H9 (cell line): ENCODE results near the gene HAT1. TPM values are rescaled to one million over a fixed set of nuclear protein-coding genes. Genes with fewer than 3 reads are reported as not detected.

ENCODE experiments used
- DNase-seq: peaks from one replicate; pipeline ENCODE4 v3.0.0-alpha.2; 2017
- H2AFZ ChIP-seq: one replicate; pipeline ENCODE4 v1.6.1; 2013; ENCODE audit warnings: mild to moderate bottlenecking, low read length, control low read depth, moderate library complexity
- H2AK5ac ChIP-seq: 2 replicates; pipeline ENCODE4 v1.6.1; 2013; ENCODE audit warnings: low read length, control low read depth, mixed read lengths; ENCODE audit not compliant: insufficient read length
- H2BK120ac ChIP-seq: one replicate; pipeline ENCODE4 v1.6.1; 2013; ENCODE audit warnings: low read depth, mild to moderate bottlenecking, low read length, control low read depth, inconsistent platforms; ENCODE audit not compliant: poor library complexity, severe bottlenecking
- H2BK12ac ChIP-seq: 2 replicates; pipeline ENCODE4 v1.6.1; 2013; ENCODE audit warnings: low read length, control low read depth, mixed read lengths, low read depth; ENCODE audit not compliant: insufficient read length
- H2BK15ac ChIP-seq: 2 replicates; pipeline ENCODE4 v1.6.1; 2013; ENCODE audit warnings: low read depth, low read length, control low read depth
- H2BK20ac ChIP-seq: one replicate; pipeline ENCODE4 v1.6.1; 2013; ENCODE audit warnings: low read depth, mild to moderate bottlenecking, low read length, control low read depth, inconsistent platforms; ENCODE audit not compliant: poor library complexity, severe bottlenecking
- H2BK5ac ChIP-seq: 2 replicates; pipeline ENCODE4 v1.6.1; 2013; ENCODE audit warnings: low read length, control low read depth, mixed read lengths; ENCODE audit not compliant: insufficient read length
- H3K14ac ChIP-seq: 2 replicates; pipeline ENCODE4 v1.6.1; 2013; ENCODE audit warnings: low read length, control low read depth; ENCODE audit not compliant: insufficient read depth
- H3K18ac ChIP-seq: 2 replicates; pipeline ENCODE4 v1.6.1; 2013; ENCODE audit warnings: low read depth, mild to moderate bottlenecking, mixed read lengths, low read length, control low read depth; ENCODE audit not compliant: insufficient read length
- H3K23ac ChIP-seq: 2 replicates; pipeline ENCODE4 v1.6.1; 2013; ENCODE audit warnings: low read length, control low read depth, mixed read lengths, low read depth; ENCODE audit not compliant: insufficient read length
- H3K23me2 ChIP-seq: 2 replicates; pipeline ENCODE4 v1.6.1; 2013; ENCODE audit warnings: low read depth, mild to moderate bottlenecking, mixed read lengths, low read length, control low read depth; ENCODE audit not compliant: insufficient read length, poor library complexity, severe bottlenecking
- H3K27ac ChIP-seq: 2 replicates; pipeline ENCODE4 v1.5.1; 2013; ENCODE audit warnings: low read length, control low read depth, mixed read lengths, low read depth; ENCODE audit not compliant: insufficient read length
- H3K27me3 ChIP-seq: 2 replicates; pipeline ENCODE4 v1.6.1; 2013; ENCODE audit warnings: low read length, control low read depth, inconsistent platforms; ENCODE audit not compliant: insufficient read depth
- H3K4ac ChIP-seq: 2 replicates; pipeline ENCODE4 v1.6.1; 2013; ENCODE audit warnings: low read depth, mild to moderate bottlenecking, control low read depth, inconsistent platforms, low read length, moderate library complexity
- H3K4me1 ChIP-seq: 2 replicates; pipeline ENCODE4 v1.6.1; 2013; ENCODE audit warnings: low read length, control low read depth, inconsistent platforms; ENCODE audit not compliant: insufficient read depth
- H3K4me2 ChIP-seq: 2 replicates; pipeline ENCODE4 v1.6.1; 2013; ENCODE audit warnings: low read length, control low read depth, mixed read lengths; ENCODE audit not compliant: insufficient read length, insufficient read depth
- H3K56ac ChIP-seq: 2 replicates; pipeline ENCODE4 v1.6.1; 2013; ENCODE audit warnings: low read depth, mild to moderate bottlenecking, mixed read lengths, low read length, control low read depth; ENCODE audit not compliant: insufficient read length
- H3K79me1 ChIP-seq: 2 replicates; pipeline ENCODE4 v1.6.1; 2013; ENCODE audit warnings: low read depth, mild to moderate bottlenecking, moderate library complexity, low read length, control low read depth, inconsistent platforms; ENCODE audit not compliant: insufficient read depth, poor library complexity, severe bottlenecking
- H3K79me2 ChIP-seq: 2 replicates; pipeline ENCODE4 v1.6.1; 2013; ENCODE audit warnings: low read length, control low read depth, inconsistent platforms; ENCODE audit not compliant: insufficient read depth
- H3K9ac ChIP-seq: 2 replicates; pipeline ENCODE4 v1.6.1; 2013; ENCODE audit warnings: low read length, control low read depth, mixed read lengths; ENCODE audit not compliant: insufficient read length; ENCODE audit errors: extremely low read depth
- H3K9me3 ChIP-seq: one replicate; pipeline ENCODE4 v1.6.1; 2013; ENCODE audit warnings: low read depth, low read length, inconsistent platforms; ENCODE audit not compliant: control insufficient read depth
- H3T11ph ChIP-seq: one replicate; pipeline ENCODE4 v1.6.1; 2013; ENCODE audit warnings: mild to moderate bottlenecking, low read length, control low read depth, inconsistent platforms
- H4K20me1 ChIP-seq: one replicate; pipeline ENCODE4 v1.6.1; 2013; ENCODE audit not compliant: control insufficient read depth, insufficient read length, insufficient read depth
- H4K5ac ChIP-seq: 2 replicates; pipeline ENCODE4 v1.6.1; 2013; ENCODE audit warnings: low read depth, mild to moderate bottlenecking, mixed read lengths, low read length, control low read depth; ENCODE audit not compliant: insufficient read length
- H4K8ac ChIP-seq: replicated peaks from 2 replicates; pipeline ENCODE4 v1.6.1; 2013; ENCODE audit warnings: low read length, control low read depth, mixed read lengths, low read depth; ENCODE audit not compliant: insufficient read length
- H4K91ac ChIP-seq: 2 replicates; pipeline ENCODE4 v1.6.1; 2013; ENCODE audit warnings: low read depth, mild to moderate bottlenecking, moderate library complexity, mixed read lengths, low read length, control low read depth; ENCODE audit not compliant: insufficient read length
- H3K27ac Mint-ChIP-seq, 3 experiments: 2 replicates in 2 of 3; 3 replicates in 1 of 3; pipeline ENCODE4 v1.8.0; 2020 to 2021; ENCODE audit warnings: mixed read lengths in 3 of 3, mild to moderate bottlenecking in 1 of 3, moderate library complexity in 1 of 3
- H3K27me3 Mint-ChIP-seq: 2 replicates; pipeline ENCODE4 v1.8.0; 2021; ENCODE audit warnings: low read depth, mild to moderate bottlenecking, moderate library complexity, mixed read lengths
- H3K36me3 Mint-ChIP-seq, 3 experiments: 2 replicates in 2 of 3; 3 replicates in 1 of 3; pipeline ENCODE4 v1.8.0; 2020 to 2021; ENCODE audit warnings: low read depth in 3 of 3, mixed read lengths in 3 of 3; ENCODE audit not compliant: insufficient read depth in 1 of 3
- H3K4me1 Mint-ChIP-seq, 2 experiments: 2 replicates each; pipeline ENCODE4 v1.8.0; 2020; ENCODE audit warnings: mixed read lengths in 2 of 2
- H3K4me3 Mint-ChIP-seq, 2 experiments: 2 replicates in 1 of 2; 3 replicates in 1 of 2; pipeline ENCODE4 v1.8.0; 2020 to 2021; ENCODE audit warnings: mild to moderate bottlenecking in 2 of 2, mixed read lengths in 2 of 2, moderate library complexity in 1 of 2
- H3K9me3 Mint-ChIP-seq, 2 experiments: 2 replicates in 1 of 2; 3 replicates in 1 of 2; pipeline ENCODE4 v1.8.0; 2020; ENCODE audit warnings: mild to moderate bottlenecking in 2 of 2, mixed read lengths in 2 of 2, moderate library complexity in 1 of 2
- CTCF ChIP-seq: fragments of 200-600 bp; sonication (generic); conservative IDR thresholded peaks from 3 replicates; pipeline ENCODE4 v1.8.0; 2021; ENCODE audit warnings: antibody characterized with exemption, mild to moderate bottlenecking
- WGBS: extraction: QIAGEN DNeasy Blood & Tissue Kit; methylation state at CpG from one replicate; pipeline ENCODE4 v1.1.7; 2013; ENCODE audit warnings: missing lambda C conversion rate, low lambda C conversion rate, mixed read lengths; ENCODE audit not compliant: insufficient read length; ENCODE audit errors: extremely low coverage; 5-methylcytosine and 5-hydroxymethylcytosine counted together
- total RNA-seq: library from RNA; stranded (reverse); gene quantifications from 2 replicates; pipeline ENCODE4 v1.2.1, GENCODE V29; 2021

Gene HAT1
- total RNA-seq, 1 experiment from 2014 or later = 73.0 TPM

- Histone ChIP-seq H3K9ac (peak overlapping the region; percentile 49), H3K4me1 (no peaks in the 10 kb centered on the region; the same call in 1 of the 2 replicates), H2BK120ac (no peak overlapping the region), H3K14ac (no peak overlapping the region), H3K56ac (no peak overlapping the region), H2BK12ac (no peak overlapping the region), H4K20me1 (no peaks in the 10 kb centered on the region), H3K4ac (no peak overlapping the region), H4K91ac (no peak overlapping the region), H4K8ac (no peak overlapping the region), H2BK5ac (no peak overlapping the region), H3K23me2 (peaks cover 4% of the 10 kb centered on the region), H3K9me3 (no peaks in the 10 kb centered on the region), H2BK15ac (no peak overlapping the region), H4K5ac (no peak overlapping the region), H2AFZ (peak overlapping the region; percentile 63), H3K79me2 (peaks cover 3% of the 10 kb centered on the region; the same call in 1 of the 2 replicates), H3K23ac (no peak overlapping the region), H3T11ph (no peak overlapping the region), H3K18ac (no peak overlapping the region), H2BK20ac (no peak overlapping the region), H2AK5ac (no peak overlapping the region), H3K27me3 (no peaks in the 10 kb centered on the region), H3K4me2 (peak overlapping the region; percentile 41), H3K79me1 (peaks cover 3% of the 10 kb centered on the region), H3K27ac (peak overlapping the region; percentile 39)
- Mint-ChIP-seq H3K27me3 (no peaks in the 10 kb centered on the region), H3K9me3 (no peaks in the 10 kb centered on the region; a peak in 2 of 5 replicates), H3K4me1 (peaks cover 14 to 17% of the 10 kb centered on the region in 2 experiments), H3K4me3 (peak overlapping the region; percentile 83 to 91), H3K36me3 (peaks cover 1 to 21% (median 15%) of the 10 kb centered on the region in 3 experiments; a peak in 5 of 7 replicates), H3K27ac (peak overlapping the region; percentile 92 to 96 (median 95); a peak in 6 of 7 replicates)
- no peak for TF ChIP-seq CTCF
- WGBS = no CpG with 5 or more reads among the region's 5 CpGs
- no peak for DNase-seq
Measured at GRCh38 chr2:171921970-171922229, 361 bp upstream of the HAT1 start.
